ENCODE data around the gene NF1. TPM values are rescaled to one million over a fixed set of nuclear protein-coding genes. Genes with fewer than 3 reads are reported as not detected.

The NF1 gene
- total RNA-seq, 2 experiments from 2014 or later, result 15.5 to 18.7 TPM

GRCh38 chr17:31369266-31369665 is 274.5 kb downstream of the NF1 start:
- Histone ChIP-seq H3K9me3 (ENCODE audit: control insufficient read depth in 1 of 2, insufficient read depth in 1 of 2, low read length in 2 of 2) (no peaks in the 10 kb centered on the region), H3K4me1 (ENCODE audit: insufficient read depth, low read length) (no peaks in the 10 kb centered on the region), H3K27ac (ENCODE audit: low read depth in 1 of 2, low read length in 2 of 2) (no peak overlapping the region), H3K27me3 (ENCODE audit: control insufficient read depth in 1 of 2, insufficient read depth in 2 of 2, low read length in 2 of 2) (no peaks in the 10 kb centered on the region), H3K36me3 (ENCODE audit: insufficient read depth, low read length) (peaks cover 10% of the 10 kb centered on the region), H3K4me3 (ENCODE audit: low read length) (no peak overlapping the region)
- Mint-ChIP-seq H3K27me3 (no peaks in the 10 kb centered on the region), H3K4me1 (ENCODE audit: low read depth) (peaks cover 30% of the 10 kb centered on the region), H3K4me3 (no peak overlapping the region), H3K27ac (no peak overlapping the region), H3K36me3 (ENCODE audit: low read depth) (peaks cover 26% of the 10 kb centered on the region), H3K9me3 (no peaks in the 10 kb centered on the region)
- intact Hi-C loops (cut with DNase I, micrococcal nuclease), result no loop called here
- DNase-seq, result no peak
- POLR2A ChIA-PET, result interaction anchor here (0.6 to 0.8 kb wide), 2 partner anchors 57 to 103 kb away, joined by 3 to 4 read pairs; no protein-coding TSS in a partner anchor
- CTCF ChIA-PET, result interaction anchor here (0.6 kb wide), 1 partner anchor 117 kb away, joined by 4 read pairs; no protein-coding TSS in a partner anchor
- TF ChIP-seq CTCF (IDR thresholded peaks at IDR 0.05), result no peak
- no peak for ATAC-seq (ENCODE audit: poor library complexity)

DNA sequence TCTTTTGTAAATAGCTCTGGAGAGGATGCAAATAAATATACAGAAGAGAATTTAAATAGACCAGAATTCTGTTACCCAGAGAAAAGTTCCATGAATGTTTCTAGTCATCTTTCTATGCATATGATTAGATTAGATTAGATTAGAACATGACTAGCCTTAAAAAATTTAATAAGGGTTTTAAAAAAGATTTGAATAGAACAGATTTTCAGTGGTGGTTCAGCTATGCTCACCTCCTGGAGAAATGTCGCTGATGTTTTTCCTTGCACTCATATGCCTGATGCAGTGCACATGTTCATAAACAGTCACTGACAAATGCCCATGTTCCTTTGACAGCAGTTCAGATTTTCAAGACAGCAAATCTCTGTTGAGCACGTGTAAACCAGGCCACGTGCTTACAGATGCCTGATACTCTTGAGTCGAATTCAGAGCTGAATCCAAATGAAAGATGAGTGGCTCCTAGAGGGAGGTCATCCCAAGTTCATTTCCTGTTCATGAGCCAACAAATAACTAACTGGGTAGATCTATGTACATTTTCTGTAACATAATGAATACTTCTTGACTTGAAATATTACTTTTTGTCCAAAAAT is 276.8 kb downstream of the NF1 start:
- POLR2A ChIA-PET, result interaction anchor here (0.7 to 1.2 kb wide), 4 partner anchors 28 to 61 kb away, joined by 3 to 4 read pairs (median 4); partner anchors contain the start of gene EVI2B

More for the DNA sequence above, 276.8 kb downstream of the NF1 start:
- no peaks in the 10 kb centered on the region for H3K4me1 ChIP-seq (ENCODE audit: insufficient read depth, low read length)
- H3K4me3 Mint-ChIP-seq, result no peak overlapping the region
- H3K36me3 ChIP-seq (ENCODE audit: insufficient read depth, low read length), result peaks cover 8% of the 10 kb centered on the region
- DNase-seq (peak in 1 of 14 experiments; percentile 20), ATAC-seq (ENCODE audit: poor library complexity) (peak; percentile 39)
- H3K27ac Mint-ChIP-seq, result peak overlapping the region; percentile 5
- no peaks in the 10 kb centered on the region for H3K9me3 ChIP-seq (ENCODE audit: control insufficient read depth in 1 of 2, insufficient read depth in 1 of 2, low read length in 2 of 2)
- intact Hi-C loops (cut with DNase I, micrococcal nuclease), result loop anchor here (2.0 to 5.0 kb wide), 5 partner anchors 61 to 357 kb away; no protein-coding TSS in a partner anchor
- H3K4me1 Mint-ChIP-seq (ENCODE audit: low read depth), result peaks cover 30% of the 10 kb centered on the region
- CTCF ChIA-PET, result interaction anchor here (1.1 to 2.3 kb wide), 5 partner anchors 10 to 175 kb away, joined by 3 to 5 read pairs (median 3); no protein-coding TSS in a partner anchor
- no peaks in the 10 kb centered on the region for H3K27me3 Mint-ChIP-seq
- H3K36me3 Mint-ChIP-seq (ENCODE audit: low read depth), result peaks cover 19% of the 10 kb centered on the region
- no peak for TF ChIP-seq CTCF (IDR thresholded peaks at IDR 0.05)
- H3K4me3 ChIP-seq (ENCODE audit: low read length), result no peak overlapping the region
- H3K27me3 ChIP-seq (ENCODE audit: control insufficient read depth in 1 of 2, insufficient read depth in 2 of 2, low read length in 2 of 2), result no peaks in the 10 kb centered on the region
- no peaks in the 10 kb centered on the region for H3K9me3 Mint-ChIP-seq
- H3K27ac ChIP-seq (ENCODE audit: low read depth in 1 of 2, low read length in 2 of 2), result no peak overlapping the region

Data from CD4-positive, alpha-beta T cell (primary cell).